PC-9 (cell line): ENCODE data around the gene NT5M.

ENCODE experiments used
- EZH2 ChIP-seq: fragments of 200-600 bp; sonication (generic); IDR thresholded peaks from 2 replicates; pipeline ENCODE4 v1.8.0; 2017; ENCODE audit warnings: antibody characterized with exemption, low read depth
- TF ChIP-seq, protein P1 (sequence below): fragments of 200-600 bp; sonication (generic); conservative IDR thresholded peaks from 2 replicates; pipeline ENCODE4 v1.6.1; 2017; ENCODE audit warnings: mixed run types, antibody characterized with exemption, mild to moderate bottlenecking, moderate library complexity

DNA sequence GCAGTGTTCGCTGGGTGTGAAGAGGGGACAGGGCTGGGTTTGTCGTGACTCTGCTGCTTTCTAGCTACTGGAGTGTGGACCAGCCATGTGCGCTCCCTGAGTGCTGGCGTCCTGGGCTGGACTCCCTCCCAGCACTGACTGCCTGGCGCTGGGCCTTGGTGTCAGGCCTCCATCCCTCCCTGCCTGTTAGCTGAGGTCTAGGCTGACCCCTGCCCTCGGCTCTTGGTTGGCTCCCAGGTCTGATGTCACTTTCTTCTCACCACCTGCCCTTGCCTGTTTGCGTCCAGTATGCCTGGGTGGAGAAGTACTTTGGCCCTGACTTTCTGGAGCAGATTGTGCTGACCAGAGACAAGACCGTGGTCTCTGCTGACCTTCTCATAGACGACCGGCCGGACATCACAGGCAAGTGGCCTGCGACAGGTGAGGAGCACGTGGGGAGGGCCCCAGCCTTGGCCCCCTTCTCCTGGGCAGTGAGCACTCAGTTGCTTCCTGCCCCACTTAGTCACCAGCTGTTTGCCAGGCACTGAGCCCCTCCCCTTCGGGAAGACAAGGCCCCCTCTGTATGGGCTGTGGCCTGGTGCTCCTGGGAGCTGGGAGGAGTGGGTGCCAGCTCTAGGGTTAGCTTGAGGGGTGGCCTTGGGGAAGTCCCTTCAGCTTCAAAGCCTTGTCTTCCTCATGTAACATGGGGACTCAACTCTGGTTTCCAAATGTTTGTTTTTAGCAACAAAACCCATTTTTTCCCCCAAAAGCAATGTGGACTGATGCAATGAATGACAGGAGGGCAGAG, 41.5 kb downstream of the NT5M start:
- TF ChIP-seq, protein P1, sequence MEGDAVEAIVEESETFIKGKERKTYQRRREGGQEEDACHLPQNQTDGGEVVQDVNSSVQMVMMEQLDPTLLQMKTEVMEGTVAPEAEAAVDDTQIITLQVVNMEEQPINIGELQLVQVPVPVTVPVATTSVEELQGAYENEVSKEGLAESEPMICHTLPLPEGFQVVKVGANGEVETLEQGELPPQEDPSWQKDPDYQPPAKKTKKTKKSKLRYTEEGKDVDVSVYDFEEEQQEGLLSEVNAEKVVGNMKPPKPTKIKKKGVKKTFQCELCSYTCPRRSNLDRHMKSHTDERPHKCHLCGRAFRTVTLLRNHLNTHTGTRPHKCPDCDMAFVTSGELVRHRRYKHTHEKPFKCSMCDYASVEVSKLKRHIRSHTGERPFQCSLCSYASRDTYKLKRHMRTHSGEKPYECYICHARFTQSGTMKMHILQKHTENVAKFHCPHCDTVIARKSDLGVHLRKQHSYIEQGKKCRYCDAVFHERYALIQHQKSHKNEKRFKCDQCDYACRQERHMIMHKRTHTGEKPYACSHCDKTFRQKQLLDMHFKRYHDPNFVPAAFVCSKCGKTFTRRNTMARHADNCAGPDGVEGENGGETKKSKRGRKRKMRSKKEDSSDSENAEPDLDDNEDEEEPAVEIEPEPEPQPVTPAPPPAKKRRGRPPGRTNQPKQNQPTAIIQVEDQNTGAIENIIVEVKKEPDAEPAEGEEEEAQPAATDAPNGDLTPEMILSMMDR: no peak
- no peak for TF ChIP-seq EZH2
